B cell (primary cell): ENCODE data around the gene TSTD1.

Experiments used
- CTCF ChIP-seq: fragments of 200-600 bp; IDR thresholded peaks from one replicate; pipeline ENCODE4 v1.8.0; 2022; ENCODE audit warnings: antibody characterized with exemption, mild to moderate bottlenecking
- EZH2 ChIP-seq: IDR thresholded peaks from 2 replicates; pipeline ENCODE4 v1.6.1; 2012; ENCODE audit warnings: borderline replicate concordance, low read depth, mild to moderate bottlenecking, moderate library complexity, low read length; ENCODE audit not compliant: insufficient read depth, poor library complexity, severe bottlenecking

- TF ChIP-seq CTCF = no peak
- no peak for TF ChIP-seq EZH2
Observed at GRCh38 chr1:161048949-161049722, 10.4 kb upstream of the TSTD1 start.
